Uterus (tissue), 2 donors: ENCODE data around the gene SMIM21.

ENCODE experiments used
- POLR2A ChIP-seq, 2 donors: fragments of 450-650 bp; IDR thresholded peaks; one replicate each; pipeline ENCODE4 v1.6.1; 2016; ENCODE audit warnings: antibody characterized with exemption in 2 of 2, mild to moderate bottlenecking in 1 of 2, moderate library complexity in 1 of 2
- TF ChIP-seq, protein P1 (sequence below), 4 experiments: fragments of 200-600 bp in 2 of 4; fragments of 450-650 bp in 2 of 4; sonication (generic) in 2 of 4; IDR thresholded peaks; one replicate each; pipeline ENCODE4 v1.5.1; 2016 to 2019; ENCODE audit warnings: antibody characterized with exemption in 4 of 4, mild to moderate bottlenecking in 2 of 4, moderate library complexity in 1 of 4

DNA sequence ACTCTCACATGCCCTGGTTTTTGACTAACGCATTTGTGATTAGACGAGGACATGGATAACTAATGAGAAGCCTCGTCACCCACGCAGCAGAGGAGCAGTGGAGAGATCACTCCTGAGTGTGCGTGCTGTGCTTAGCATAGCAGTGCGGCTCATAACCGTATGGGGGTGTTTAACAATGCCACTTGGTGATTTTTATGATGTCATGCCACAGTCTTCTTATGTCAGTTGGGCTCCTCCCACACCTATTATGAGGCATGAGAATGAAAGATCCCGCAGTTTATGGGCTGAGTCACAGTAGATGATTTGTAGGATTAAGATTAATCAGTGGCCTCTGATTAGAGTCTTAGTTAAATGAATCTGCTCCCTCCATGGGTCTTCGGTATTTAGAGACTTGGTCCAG is 2.5 kb upstream of the SMIM21 start:
- TF ChIP-seq, protein P1, sequence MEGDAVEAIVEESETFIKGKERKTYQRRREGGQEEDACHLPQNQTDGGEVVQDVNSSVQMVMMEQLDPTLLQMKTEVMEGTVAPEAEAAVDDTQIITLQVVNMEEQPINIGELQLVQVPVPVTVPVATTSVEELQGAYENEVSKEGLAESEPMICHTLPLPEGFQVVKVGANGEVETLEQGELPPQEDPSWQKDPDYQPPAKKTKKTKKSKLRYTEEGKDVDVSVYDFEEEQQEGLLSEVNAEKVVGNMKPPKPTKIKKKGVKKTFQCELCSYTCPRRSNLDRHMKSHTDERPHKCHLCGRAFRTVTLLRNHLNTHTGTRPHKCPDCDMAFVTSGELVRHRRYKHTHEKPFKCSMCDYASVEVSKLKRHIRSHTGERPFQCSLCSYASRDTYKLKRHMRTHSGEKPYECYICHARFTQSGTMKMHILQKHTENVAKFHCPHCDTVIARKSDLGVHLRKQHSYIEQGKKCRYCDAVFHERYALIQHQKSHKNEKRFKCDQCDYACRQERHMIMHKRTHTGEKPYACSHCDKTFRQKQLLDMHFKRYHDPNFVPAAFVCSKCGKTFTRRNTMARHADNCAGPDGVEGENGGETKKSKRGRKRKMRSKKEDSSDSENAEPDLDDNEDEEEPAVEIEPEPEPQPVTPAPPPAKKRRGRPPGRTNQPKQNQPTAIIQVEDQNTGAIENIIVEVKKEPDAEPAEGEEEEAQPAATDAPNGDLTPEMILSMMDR (IDR thresholded peaks at IDR 0.05): no peak
- no peak for TF ChIP-seq POLR2A (IDR thresholded peaks at IDR 0.05)
